ENCODE measurements around the gene ARL8A. TPM values are rescaled to one million over a fixed set of nuclear protein-coding genes. Genes with fewer than 3 reads are reported as not detected.

ARL8A gene
- total and polyA plus RNA-seq, 10 of the 15 experiments (the other 5 are each of a cell fraction or from before 2014, with no cell fraction given), result 0.34 to 49.2 (median 15.4) TPM

GRCh38 chr1:202164271-202165037, 19.9 kb upstream of the ARL8A start (continued):
- TF ChIP-seq SKIL (IDR thresholded peaks at IDR 0.05; ENCODE audit: low read depth, poor library complexity, severe bottlenecking) (peak; percentile 81), SIN3A (IDR thresholded peaks at IDR 0.05; ENCODE audit: low read depth, low read length) (no peak), TCF12 (IDR thresholded peaks at IDR 0.05; ENCODE audit: low read depth, low read length) (peak; percentile 70; the same call in 1 of the 2 replicates), CUX1 (IDR thresholded peaks at IDR 0.05; ENCODE audit: insufficient replicate concordance, low read depth, low read length) (no peak), ZSCAN29 (IDR thresholded peaks at IDR 0.05) (no peak), CHD2 (IDR thresholded peaks at IDR 0.05; ENCODE audit: borderline replicate concordance, low read depth, low read length) (peak; percentile 41; the same call in 1 of the 2 replicates)

All from GM12878 (cell line).